RKO (cell line): Measurements from ENCODE around the gene OR6B3.

ENCODE experiments used
- DNase-seq: peaks from one replicate; pipeline ENCODE4 v3.0.0-alpha.2; 2016; ENCODE audit warnings: low spot score

Gene OR6B3

GRCh38 chr2:240053173-240054155 lies at the start of gene OR6B3:
TSS of gene OR6B3 (minus strand) at chr2:240053521.
- DNase-seq: no peak

- no peak for DNase-seq
Measured at GRCh38 chr2:240098349-240098748, 45.0 kb upstream of the OR6B3 start.

GRCh38 chr2:240095556-240096523 lies 42.5 kb upstream of the OR6B3 start:
- DNase-seq: no peak

- DNase-seq: no peak
Measured at GRCh38 chr2:240089306-240089705, 36.0 kb upstream of the OR6B3 start.

- no peak for DNase-seq
Measured at GRCh38 chr2:240086563-240086962, 33.2 kb upstream of the OR6B3 start.

GRCh38 chr2:240078631-240079030 lies 25.3 kb upstream of the OR6B3 start:
- DNase-seq: no peak

GRCh38 chr2:240077442-240077841 lies 24.1 kb upstream of the OR6B3 start:
- DNase-seq: no peak

- no peak for DNase-seq
Measured at GRCh38 chr2:240074545-240074944, 21.2 kb upstream of the OR6B3 start.

- DNase-seq: no peak
Measured at GRCh38 chr2:240070907-240071306, 17.6 kb upstream of the OR6B3 start.

GRCh38 chr2:240069829-240070228 lies 16.5 kb upstream of the OR6B3 start:
- DNase-seq: no peak

- no peak for DNase-seq
Measured at GRCh38 chr2:240068193-240068592, 14.9 kb upstream of the OR6B3 start.

- no peak for DNase-seq
Measured at GRCh38 chr2:240066489-240066888, 13.2 kb upstream of the OR6B3 start.

GRCh38 chr2:240064898-240065297 lies 11.6 kb upstream of the OR6B3 start:
- no peak for DNase-seq

GRCh38 chr2:240060977-240061591 lies 7.8 kb upstream of the OR6B3 start:
- DNase-seq: peak; percentile 75

- DNase-seq: no peak
Measured at GRCh38 chr2:240056678-240057077, 3.4 kb upstream of the OR6B3 start.

- no peak for DNase-seq
Measured at GRCh38 chr2:240055177-240055917, 2.0 kb upstream of the OR6B3 start.

- no peak for DNase-seq
Measured at GRCh38 chr2:240052524-240052923, 797 bp downstream of the OR6B3 start.

GRCh38 chr2:240051697-240052096 lies 1.6 kb downstream of the OR6B3 start:
- DNase-seq: no peak

GRCh38 chr2:240050278-240050677 lies 3.0 kb downstream of the OR6B3 start:
- DNase-seq: no peak

- DNase-seq: no peak
Measured at GRCh38 chr2:240048237-240048636, 5.1 kb downstream of the OR6B3 start.

GRCh38 chr2:240045098-240045497 lies 8.2 kb downstream of the OR6B3 start:
- DNase-seq: no peak
